ENCODE results near the gene ACADM. TPM values are rescaled to one million over a fixed set of nuclear protein-coding genes. Genes with fewer than 3 reads are reported as not detected.
A peak's percentile ranks its signal among the peaks of the same experiment; 100 is the strongest.
"Not testable (repeated sequence)": the region's sequence is repeated elsewhere in the genome, so short reads cannot be mapped to it uniquely, and the experiment has no call there.

The ACADM gene
- 35.6 and 37.3 TPM in 2 replicates for total RNA-seq (2021)
- percentile 72 among the genes with signal in this experiment for Bru-seq, nascent RNA
- percentile 71 among the genes with signal in this experiment for BruChase-seq, experiment 1, labeled RNA remaining after a 2-hour chase
- BruChase-seq, experiment 2, labeled RNA remaining after a 6-hour chase: percentile 70 among the genes with signal in this experiment
- long read RNA-seq, transcript ACADM-202 (12 exons, 2,619 nt): major isoform, 62 of 127 reads
- long read RNA-seq, transcript ACADM-218 (11 exons, 2,535 nt): minor isoform, 47 of 127 reads
- long read RNA-seq, partial matches to known transcripts: 1 of 127 reads
- long read RNA-seq, other reads (novel, unspliced or antisense): 16 of 127 reads

GRCh38 chr1:75724472-75725022, at the start of gene ACADM:
Gene ACADM (plus strand): TSS chr1:75724709. CDS start chr1:75724788, 79 bp downstream.
- DNase-seq (ENCODE audit: low spot score): peak; percentile 90

GRCh38 chr1:75677443-75677842, 47.1 kb upstream of the ACADM start:
- TF ChIP-seq EZH2 (IDR thresholded peaks at IDR 0.05; ENCODE audit: borderline replicate concordance, low read depth, low read length, poor library complexity, severe bottlenecking) (no peak), CTCF (conservative IDR thresholded peaks at IDR 0.05; ENCODE audit: low read depth, low read length) (no peak)
- no peaks in the 10 kb centered on the region for H3K9me3 ChIP-seq (ENCODE audit: low read depth, low read length, poor library complexity, severe bottlenecking)
- ChIA-PET POLR2A (ENCODE audit: low non-redundant PET) (no interaction called here), CTCF (no interaction called here)
- H3K27ac ChIP-seq (ENCODE audit: low read depth, low read length, poor library complexity, severe bottlenecking): no peak overlapping the region
- DNase-seq (ENCODE audit: low spot score): no peak
- H3K27me3 ChIP-seq (replicated peaks; ENCODE audit: insufficient read depth, low read depth, low read length, poor library complexity): no peaks in the 10 kb centered on the region
- H3K36me3 ChIP-seq (ENCODE audit: insufficient read depth, low read length, poor library complexity, severe bottlenecking): no peaks in the 10 kb centered on the region
- intact Hi-C loops (cut with micrococcal nuclease; ENCODE audit: unreplicated experiment): no loop called here
- H3K4me1 ChIP-seq (ENCODE audit: insufficient read depth, low read length, poor library complexity, severe bottlenecking): no peaks in the 10 kb centered on the region
- no TSS peak for BruUV-seq (replicated peaks)
- H3K4me3 ChIP-seq (ENCODE audit: low read depth, low read length, poor library complexity, severe bottlenecking): no peak overlapping the region

More at GRCh38 chr1:75724472-75725022, at the start of gene ACADM:
- TF ChIP-seq EZH2 (IDR thresholded peaks at IDR 0.05; ENCODE audit: borderline replicate concordance, low read depth, low read length, poor library complexity, severe bottlenecking) (no peak), CTCF (conservative IDR thresholded peaks at IDR 0.05; ENCODE audit: low read depth, low read length) (no peak)
- H3K27ac ChIP-seq (ENCODE audit: low read depth, low read length, poor library complexity, severe bottlenecking): peak within 1 kb of the TSS; percentile 77
- peaks cover 16% of the 10 kb centered on the region for H3K4me1 ChIP-seq (ENCODE audit: insufficient read depth, low read length, poor library complexity, severe bottlenecking)
- H3K4me3 ChIP-seq (ENCODE audit: low read depth, low read length, poor library complexity, severe bottlenecking): peak within 1 kb of the TSS; percentile 96
- no peaks in the 10 kb centered on the region for H3K27me3 ChIP-seq (replicated peaks; ENCODE audit: insufficient read depth, low read depth, low read length, poor library complexity)
- intact Hi-C loops (cut with micrococcal nuclease; ENCODE audit: unreplicated experiment): loop anchor here (2.0 kb wide), 1 partner anchor 62 kb away; the partner anchor contains the start of gene RABGGTB
- ChIA-PET CTCF (no interaction called here), POLR2A (ENCODE audit: low non-redundant PET) (interaction anchor here (0.7 kb wide), 1 partner anchor 14 kb away, joined by 3 read pairs; no protein-coding TSS in a partner anchor)
- no TSS peak for BruUV-seq (replicated peaks)
- H3K9me3 ChIP-seq (ENCODE audit: low read depth, low read length, poor library complexity, severe bottlenecking): no peaks in the 10 kb centered on the region
- H3K36me3 ChIP-seq (ENCODE audit: insufficient read depth, low read length, poor library complexity, severe bottlenecking): no peaks in the 10 kb centered on the region

GRCh38 chr1:75677964-75678363, 46.5 kb upstream of the ACADM start:
- H3K27ac ChIP-seq (ENCODE audit: low read depth, low read length, poor library complexity, severe bottlenecking); DNase-seq (ENCODE audit: low spot score); H3K9me3 ChIP-seq (ENCODE audit: low read depth, low read length, poor library complexity, severe bottlenecking); BruUV-seq (replicated peaks); POLR2A ChIA-PET (ENCODE audit: low non-redundant PET); H3K4me1 ChIP-seq (ENCODE audit: insufficient read depth, low read length, poor library complexity, severe bottlenecking); intact Hi-C loops (cut with micrococcal nuclease; ENCODE audit: unreplicated experiment); H3K4me3 ChIP-seq (ENCODE audit: low read depth, low read length, poor library complexity, severe bottlenecking); H3K36me3 ChIP-seq (ENCODE audit: insufficient read depth, low read length, poor library complexity, severe bottlenecking); CTCF ChIA-PET; H3K27me3 ChIP-seq (replicated peaks; ENCODE audit: insufficient read depth, low read depth, low read length, poor library complexity): not testable (repeated sequence)
